Neural cell (in vitro differentiated cells): Measurements from ENCODE around the gene VAV2.

Experiments used
- MXI1 ChIP-seq: fragments of 450-650 bp; conservative IDR thresholded peaks from 2 replicates; pipeline ENCODE4 v1.6.1; 2014; ENCODE audit warnings: antibody characterized with exemption, mild to moderate bottlenecking; ENCODE audit not compliant: poor library complexity, severe bottlenecking
- POLR2AphosphoS5 ChIP-seq: IDR thresholded peaks from 2 replicates; pipeline ENCODE4 v1.6.1; 2012
- RAD21 ChIP-seq: fragments of 450-650 bp; conservative IDR thresholded peaks from 2 replicates; pipeline ENCODE4 v1.6.1; 2014; ENCODE audit warnings: antibody characterized with exemption, mild to moderate bottlenecking, moderate library complexity
- TF ChIP-seq, protein P1 (sequence below): fragments of 450-650 bp; IDR thresholded peaks from 2 replicates; pipeline ENCODE4 v1.5.1; 2014; ENCODE audit warnings: antibody characterized with exemption, mild to moderate bottlenecking, moderate library complexity; ENCODE audit not compliant: poor library complexity, severe bottlenecking

GRCh38 chr9:133777068-133777791, 214.9 kb downstream of the VAV2 start:
- TF ChIP-seq, protein P1, sequence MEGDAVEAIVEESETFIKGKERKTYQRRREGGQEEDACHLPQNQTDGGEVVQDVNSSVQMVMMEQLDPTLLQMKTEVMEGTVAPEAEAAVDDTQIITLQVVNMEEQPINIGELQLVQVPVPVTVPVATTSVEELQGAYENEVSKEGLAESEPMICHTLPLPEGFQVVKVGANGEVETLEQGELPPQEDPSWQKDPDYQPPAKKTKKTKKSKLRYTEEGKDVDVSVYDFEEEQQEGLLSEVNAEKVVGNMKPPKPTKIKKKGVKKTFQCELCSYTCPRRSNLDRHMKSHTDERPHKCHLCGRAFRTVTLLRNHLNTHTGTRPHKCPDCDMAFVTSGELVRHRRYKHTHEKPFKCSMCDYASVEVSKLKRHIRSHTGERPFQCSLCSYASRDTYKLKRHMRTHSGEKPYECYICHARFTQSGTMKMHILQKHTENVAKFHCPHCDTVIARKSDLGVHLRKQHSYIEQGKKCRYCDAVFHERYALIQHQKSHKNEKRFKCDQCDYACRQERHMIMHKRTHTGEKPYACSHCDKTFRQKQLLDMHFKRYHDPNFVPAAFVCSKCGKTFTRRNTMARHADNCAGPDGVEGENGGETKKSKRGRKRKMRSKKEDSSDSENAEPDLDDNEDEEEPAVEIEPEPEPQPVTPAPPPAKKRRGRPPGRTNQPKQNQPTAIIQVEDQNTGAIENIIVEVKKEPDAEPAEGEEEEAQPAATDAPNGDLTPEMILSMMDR, result no peak
- TF ChIP-seq RAD21 (no peak), POLR2AphosphoS5 (no peak), MXI1 (no peak)
